Tibial nerve (tissue), 4 donors: ENCODE results near the gene ZNF423. TPM values are rescaled to one million over a fixed set of nuclear protein-coding genes. Genes with fewer than 3 reads are reported as not detected.

Source experiments
- DNase-seq, 2 donors: peaks; one replicate each; pipeline ENCODE4 v3.0.0-alpha.2; 2019; ENCODE audit warnings: low spot score in 2 of 2
- H3K27ac ChIP-seq, 4 donors: fragments of 200-600 bp; sonication (generic) in 3 of 4; one replicate each; pipeline ENCODE4 v1.5.1; 2017 to 2019; ENCODE audit warnings: mild to moderate bottlenecking in 1 of 4
- H3K27me3 ChIP-seq, 2 donors: fragments of 200-600 bp; sonication (generic) in 1 of 2; one replicate each; pipeline versions ENCODE4 v1.5.1 to v1.6.0; 2017 to 2019
- H3K36me3 ChIP-seq, 3 donors: fragments of 200-600 bp; sonication (generic); one replicate each; pipeline ENCODE4 v1.5.1; 2018 to 2019
- H3K4me1 ChIP-seq, 4 donors: fragments of 200-600 bp; sonication (generic) in 3 of 4; one replicate each; pipeline ENCODE4 v1.5.1; 2017 to 2019
- H3K4me3 ChIP-seq, 4 donors: fragments of 200-600 bp; sonication (generic) in 3 of 4; one replicate each; pipeline ENCODE4 v1.5.1; 2017 to 2019; ENCODE audit warnings: mild to moderate bottlenecking in 1 of 4, moderate library complexity in 1 of 4
- H3K9me3 ChIP-seq, 4 donors: fragments of 200-600 bp; sonication (generic) in 3 of 4; one replicate each; pipeline ENCODE4 v1.5.1; 2017 to 2019
- CTCF ChIP-seq, 5 experiments: fragments of 200-600 bp in 3 of 5; fragments of 450-650 bp in 2 of 5; sonication (generic) in 3 of 5; IDR thresholded peaks; one replicate each; pipeline ENCODE4 v1.5.1; 2016 to 2019; ENCODE audit warnings: antibody characterized with exemption in 5 of 5, mild to moderate bottlenecking in 3 of 5, moderate library complexity in 2 of 5
- EP300 ChIP-seq, 2 donors: sonication (generic); formaldehyde crosslinking; IDR thresholded peaks; one replicate each; pipeline ENCODE4 v1.6.1; 2017; ENCODE audit warnings: antibody characterized with exemption in 2 of 2, mild to moderate bottlenecking in 1 of 2
- POLR2A ChIP-seq, 2 donors: fragments of 450-650 bp; IDR thresholded peaks; one replicate each; pipeline ENCODE4 v1.6.1; 2017; ENCODE audit warnings: antibody characterized with exemption in 2 of 2, mild to moderate bottlenecking in 2 of 2, moderate library complexity in 2 of 2
- WGBS, 2 donors: methylation state at CpG; one replicate each; pipeline ENCODE4 v1.1.5; 2018; 5-methylcytosine and 5-hydroxymethylcytosine counted together
- total RNA-seq, 4 donors: library from RNA; depleted of rRNA; stranded (reverse); fragments of >200 nt; gene quantifications; one replicate each; pipeline ENCODE4 v1.1.0, GENCODE V29; 2016

Gene ZNF423
- total RNA-seq, 4 donors from 2014 or later, result 15.9 to 20.5 (median 18.5) TPM

- no peaks in the 10 kb centered on the region for H3K27me3 ChIP-seq
- no peaks in the 10 kb centered on the region for H3K36me3 ChIP-seq
- no peaks in the 10 kb centered on the region for H3K4me1 ChIP-seq
- no peak for DNase-seq
- no peak overlapping the region for H3K27ac ChIP-seq
- no peaks in the 10 kb centered on the region for H3K9me3 ChIP-seq
- 95 to 96% methylated on average over 13 of the region's 13 CpGs for WGBS, 2 donors
- TF ChIP-seq EP300 (IDR thresholded peaks at IDR 0.05), result no peak
- no peak for TF ChIP-seq CTCF (IDR thresholded peaks at IDR 0.05)
- TF ChIP-seq POLR2A (IDR thresholded peaks at IDR 0.05), result no peak
- H3K4me3 ChIP-seq, result no peak overlapping the region
Observed at GRCh38 chr16:49817754-49818507, 38.0 kb downstream of the ZNF423 start.

GRCh38 chr16:49816875-49817274, 39.0 kb downstream of the ZNF423 start:
- no peaks in the 10 kb centered on the region for H3K36me3 ChIP-seq
- no peak for DNase-seq
- TF ChIP-seq POLR2A (IDR thresholded peaks at IDR 0.05), result no peak
- TF ChIP-seq CTCF (IDR thresholded peaks at IDR 0.05), result no peak
- H3K4me3 ChIP-seq, result no peak overlapping the region
- H3K27me3 ChIP-seq, result no peaks in the 10 kb centered on the region
- H3K27ac ChIP-seq, result no peak overlapping the region
- 70 to 79% methylated on average over 8 of the region's 8 CpGs for WGBS, 2 donors
- H3K4me1 ChIP-seq, result no peaks in the 10 kb centered on the region
- H3K9me3 ChIP-seq, result no peaks in the 10 kb centered on the region

- DNase-seq, result no peak
Observed at GRCh38 chr16:49811644-49812334, 44.1 kb downstream of the ZNF423 start.

GRCh38 chr16:49810831-49811230, 45.1 kb downstream of the ZNF423 start:
- Histone ChIP-seq H3K4me3 (no peak overlapping the region), H3K27me3 (no peaks in the 10 kb centered on the region), H3K9me3 (no peaks in the 10 kb centered on the region), H3K27ac (no peak overlapping the region), H3K36me3 (no peaks in the 10 kb centered on the region), H3K4me1 (peaks cover 0 to 19% (median 0%) of the 10 kb centered on the region in 4 donors)
- DNase-seq, result no peak
- TF ChIP-seq EP300 (IDR thresholded peaks at IDR 0.05), result no peak
- 65 to 68% methylated on average over 9 of the region's 9 CpGs for WGBS, 2 donors

More at GRCh38 chr16:49811644-49812334, 44.1 kb downstream of the ZNF423 start:
- TF ChIP-seq POLR2A (IDR thresholded peaks at IDR 0.05) (no peak), CTCF (IDR thresholded peaks at IDR 0.05) (no peak), EP300 (IDR thresholded peaks at IDR 0.05) (no peak)
- H3K4me1 ChIP-seq, result peaks cover 0 to 19% (median 0%) of the 10 kb centered on the region in 4 donors
- no peak overlapping the region for H3K4me3 ChIP-seq
- no peaks in the 10 kb centered on the region for H3K27me3 ChIP-seq
- no peaks in the 10 kb centered on the region for H3K9me3 ChIP-seq
- 40 to 48% methylated on average over 8 to 12 of the region's 13 CpGs for WGBS, 2 donors
- no peak overlapping the region for H3K27ac ChIP-seq
- H3K36me3 ChIP-seq, result no peaks in the 10 kb centered on the region

- TF ChIP-seq POLR2A (IDR thresholded peaks at IDR 0.05) (no peak), CTCF (IDR thresholded peaks at IDR 0.05) (no peak), EP300 (IDR thresholded peaks at IDR 0.05) (no peak)
- Histone ChIP-seq H3K27me3 (no peaks in the 10 kb centered on the region), H3K36me3 (no peaks in the 10 kb centered on the region), H3K27ac (no peak overlapping the region), H3K4me1 (peaks cover 0 to 19% (median 0%) of the 10 kb centered on the region in 4 donors), H3K9me3 (no peaks in the 10 kb centered on the region), H3K4me3 (no peak overlapping the region)
- WGBS, 2 donors, result 74 to 87% methylated on average over 5 to 8 of the region's 8 CpGs
- DNase-seq, result no peak
Observed at GRCh38 chr16:49809561-49809960, 46.4 kb downstream of the ZNF423 start.
